VCaP (cell line): ENCODE measurements around the gene MCF2L.

Experiments used
- H3K27ac ChIP-seq: fragments of 450-650 bp; 2 replicates; pipeline ENCODE4 v1.5.1; 2017
- TF ChIP-seq, protein P1 (sequence below): fragments of 450-650 bp; conservative IDR thresholded peaks from 2 replicates; pipeline ENCODE4 v1.5.1; 2017; ENCODE audit warnings: mild to moderate bottlenecking, moderate library complexity

MCF2L gene

DNA sequence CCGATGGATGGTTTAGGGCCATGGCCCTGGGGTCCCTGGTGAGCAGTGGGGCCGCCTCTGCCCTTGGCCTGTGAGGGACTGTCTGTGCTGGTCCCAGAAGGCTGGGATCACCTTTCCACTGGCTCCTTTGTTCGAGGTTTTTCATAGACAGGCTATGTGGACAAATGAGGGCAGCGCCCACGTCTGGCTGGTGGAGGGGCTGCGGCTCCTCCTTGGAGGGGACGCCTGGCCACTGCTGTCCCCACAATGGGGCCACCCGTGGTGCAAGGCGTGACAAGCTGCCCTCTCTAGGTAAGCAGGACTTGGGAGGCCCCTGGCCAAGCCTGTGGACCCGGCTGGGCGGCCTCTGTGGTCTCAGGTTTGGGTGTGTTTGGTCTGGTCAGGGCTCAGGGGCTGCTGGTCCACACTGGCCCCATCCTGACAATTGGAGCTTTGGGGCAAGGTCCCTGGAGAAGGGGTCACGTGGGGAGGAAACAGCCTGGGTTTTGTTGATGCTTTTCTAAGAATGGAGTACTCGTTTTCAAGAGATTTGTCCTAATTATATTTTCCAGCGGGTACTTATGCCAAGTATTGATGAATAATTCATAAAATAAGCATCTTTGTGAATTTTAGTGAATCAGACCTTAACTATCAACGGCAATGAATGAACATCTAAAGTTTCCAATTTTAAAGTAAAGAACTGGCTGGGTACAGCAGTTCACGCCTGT, 33.3 kb downstream of the MCF2L start:
- TF ChIP-seq, protein P1, sequence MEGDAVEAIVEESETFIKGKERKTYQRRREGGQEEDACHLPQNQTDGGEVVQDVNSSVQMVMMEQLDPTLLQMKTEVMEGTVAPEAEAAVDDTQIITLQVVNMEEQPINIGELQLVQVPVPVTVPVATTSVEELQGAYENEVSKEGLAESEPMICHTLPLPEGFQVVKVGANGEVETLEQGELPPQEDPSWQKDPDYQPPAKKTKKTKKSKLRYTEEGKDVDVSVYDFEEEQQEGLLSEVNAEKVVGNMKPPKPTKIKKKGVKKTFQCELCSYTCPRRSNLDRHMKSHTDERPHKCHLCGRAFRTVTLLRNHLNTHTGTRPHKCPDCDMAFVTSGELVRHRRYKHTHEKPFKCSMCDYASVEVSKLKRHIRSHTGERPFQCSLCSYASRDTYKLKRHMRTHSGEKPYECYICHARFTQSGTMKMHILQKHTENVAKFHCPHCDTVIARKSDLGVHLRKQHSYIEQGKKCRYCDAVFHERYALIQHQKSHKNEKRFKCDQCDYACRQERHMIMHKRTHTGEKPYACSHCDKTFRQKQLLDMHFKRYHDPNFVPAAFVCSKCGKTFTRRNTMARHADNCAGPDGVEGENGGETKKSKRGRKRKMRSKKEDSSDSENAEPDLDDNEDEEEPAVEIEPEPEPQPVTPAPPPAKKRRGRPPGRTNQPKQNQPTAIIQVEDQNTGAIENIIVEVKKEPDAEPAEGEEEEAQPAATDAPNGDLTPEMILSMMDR: peak; percentile 54
- peak overlapping the region; percentile 60 for H3K27ac ChIP-seq

DNA sequence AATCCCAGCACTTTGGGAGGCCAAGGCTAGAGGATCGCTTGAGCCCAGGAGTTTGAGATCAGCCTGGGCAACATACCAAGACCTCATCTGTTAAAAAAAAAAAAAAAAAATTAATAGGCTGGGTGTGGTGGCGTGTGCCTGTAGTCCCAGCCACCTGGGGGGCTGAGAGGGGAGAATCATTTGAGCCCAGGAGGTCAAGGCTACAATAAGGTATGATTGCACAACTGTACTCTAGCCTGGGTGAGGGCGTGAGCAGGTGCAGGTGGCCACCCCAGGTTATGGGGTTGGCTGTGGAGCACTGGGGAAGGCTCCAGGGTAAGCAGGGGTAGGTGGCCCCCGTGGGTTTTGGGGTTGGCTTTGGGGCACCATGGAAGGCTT, 33.9 kb downstream of the MCF2L start:
- TF ChIP-seq, protein P1: no peak
- H3K27ac ChIP-seq: no peak overlapping the region

- no peak overlapping the region for H3K27ac ChIP-seq
- TF ChIP-seq, protein P1: no peak
Observed at GRCh38 chr13:113004126-113004525, 35.1 kb downstream of the MCF2L start.

DNA sequence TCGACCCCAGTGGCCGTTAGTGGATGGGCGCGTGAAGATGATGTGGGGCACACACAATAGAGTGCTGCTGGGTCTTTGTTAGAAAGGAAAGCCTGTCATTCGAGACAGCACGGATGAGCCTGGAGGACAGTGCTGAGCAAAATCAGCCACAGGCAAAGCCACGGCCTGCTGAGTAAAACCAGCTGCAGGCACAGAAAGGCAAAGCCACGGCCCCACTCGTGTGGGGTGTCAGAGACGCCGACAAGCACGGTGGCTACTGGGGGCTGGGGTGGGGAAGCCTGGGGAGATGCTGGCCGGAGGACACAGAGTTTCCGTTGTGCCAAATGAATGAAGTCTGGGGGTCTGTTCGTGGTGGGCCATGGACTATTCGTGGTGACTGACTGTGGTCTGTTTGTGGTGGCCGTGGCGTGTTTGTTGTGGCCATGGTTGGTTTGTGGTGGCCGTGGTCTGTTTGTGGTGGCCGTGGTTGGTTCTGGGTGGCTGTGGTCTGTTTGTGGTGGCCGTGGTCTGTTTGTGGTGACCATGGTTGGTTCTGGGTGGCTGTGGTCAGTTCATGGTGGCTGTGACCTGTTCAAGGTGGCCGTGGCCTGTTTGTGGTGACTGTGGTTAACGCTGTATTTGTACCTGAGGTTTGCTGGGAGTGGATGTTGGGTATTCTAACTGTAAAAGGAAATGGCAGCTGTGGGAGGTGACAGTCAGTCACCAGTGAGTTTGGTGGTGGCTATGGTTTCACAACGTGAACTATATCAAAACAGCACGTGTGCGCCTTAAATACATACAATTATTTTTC, 36.3 kb downstream of the MCF2L start:
- TF ChIP-seq, protein P1: no peak
- no peak overlapping the region for H3K27ac ChIP-seq

DNA sequence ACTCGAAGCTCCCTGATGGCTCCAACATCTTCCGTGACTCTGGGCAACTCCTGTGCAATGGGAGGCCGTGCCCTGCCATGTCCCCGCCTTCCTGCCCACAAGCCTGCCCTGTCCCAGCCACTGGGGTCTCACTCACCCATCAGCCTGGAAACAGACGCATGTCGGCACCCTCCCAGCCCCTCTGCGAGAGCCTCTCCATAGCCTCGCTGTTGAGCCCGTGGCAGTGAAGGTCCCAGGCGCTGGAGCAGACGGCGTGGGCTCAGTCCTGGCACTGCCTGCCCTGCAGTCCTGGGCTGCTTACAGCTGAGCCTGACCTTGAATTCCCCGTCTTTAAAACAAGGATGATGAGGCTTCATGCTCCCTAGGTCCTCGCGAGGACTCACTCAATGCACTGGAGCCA, 37.0 kb downstream of the MCF2L start:
- no peak overlapping the region for H3K27ac ChIP-seq
- TF ChIP-seq, protein P1: no peak

DNA sequence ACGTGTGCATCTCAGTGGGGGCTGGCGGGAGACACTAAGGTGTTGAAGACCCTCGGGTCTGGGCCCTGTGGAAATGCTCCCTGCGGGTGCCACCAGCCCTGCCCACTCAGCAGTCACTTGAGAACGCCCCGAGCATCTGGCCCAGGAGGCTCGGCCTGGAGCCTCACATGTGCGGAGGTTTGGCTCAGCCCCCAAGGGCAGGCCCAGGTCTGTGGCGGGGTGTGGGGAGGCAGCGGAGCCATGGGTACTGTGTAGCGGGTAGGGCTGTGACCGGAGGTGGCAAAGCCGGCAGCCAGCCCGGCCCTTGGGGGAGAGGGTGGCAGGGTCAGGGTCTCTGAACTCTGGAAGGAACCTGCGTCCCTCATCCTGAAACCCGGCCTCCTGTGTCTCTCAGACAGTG, 37.6 kb downstream of the MCF2L start:
- H3K27ac ChIP-seq: no peak overlapping the region
- TF ChIP-seq, protein P1: no peak

DNA sequence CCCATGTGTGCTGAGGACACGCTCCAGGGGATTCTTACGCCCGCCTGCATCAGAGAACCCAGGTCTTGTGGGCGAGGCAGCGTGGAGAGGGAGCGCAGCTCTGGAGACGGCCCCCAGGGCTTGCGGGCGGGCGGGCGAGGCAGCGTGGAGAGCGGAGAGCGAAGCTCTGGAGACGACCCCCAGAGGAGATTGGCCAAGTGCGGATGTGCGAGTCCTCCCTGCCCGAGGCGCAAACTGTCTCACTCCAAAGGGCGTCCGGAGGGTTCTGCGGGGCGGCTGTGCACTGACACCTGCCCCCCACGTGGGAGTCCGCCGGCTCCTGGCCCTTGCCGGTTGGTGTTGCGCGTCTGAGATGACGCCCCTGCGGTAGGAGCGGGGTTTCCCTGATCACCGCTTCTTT, 39.8 kb downstream of the MCF2L start:
- TF ChIP-seq, protein P1: no peak
- H3K27ac ChIP-seq: peak overlapping the region; percentile 58
